Astrocyte of the spinal cord (primary cell): ENCODE results near the gene LCMT2.
"Not testable (repeated sequence)": the region's sequence is repeated elsewhere in the genome, so short reads cannot be mapped to it uniquely, and the experiment has no call there.

Source experiments
- DNase-seq: peaks from one replicate; pipeline ENCODE4 v3.0.0; 2011; ENCODE audit warnings: low read depth, low spot score
- H3K4me3 ChIP-seq: 2 replicates; pipeline ENCODE4 v1.5.1; 2011; ENCODE audit warnings: low read depth, mild to moderate bottlenecking, low read length, moderate library complexity
- in situ Hi-C: cut with HindIII; loops from 2 replicates; pipeline ENCODE4 v1.10.0; 2017; ENCODE audit warnings: low sequenced_read_pairs
- TF ChIP-seq, protein P1 (sequence below): IDR thresholded peaks from 2 replicates; pipeline ENCODE4 v1.5.1; 2012; ENCODE audit warnings: low read depth, mild to moderate bottlenecking, low read length, inconsistent platforms

The LCMT2 gene

DNA sequence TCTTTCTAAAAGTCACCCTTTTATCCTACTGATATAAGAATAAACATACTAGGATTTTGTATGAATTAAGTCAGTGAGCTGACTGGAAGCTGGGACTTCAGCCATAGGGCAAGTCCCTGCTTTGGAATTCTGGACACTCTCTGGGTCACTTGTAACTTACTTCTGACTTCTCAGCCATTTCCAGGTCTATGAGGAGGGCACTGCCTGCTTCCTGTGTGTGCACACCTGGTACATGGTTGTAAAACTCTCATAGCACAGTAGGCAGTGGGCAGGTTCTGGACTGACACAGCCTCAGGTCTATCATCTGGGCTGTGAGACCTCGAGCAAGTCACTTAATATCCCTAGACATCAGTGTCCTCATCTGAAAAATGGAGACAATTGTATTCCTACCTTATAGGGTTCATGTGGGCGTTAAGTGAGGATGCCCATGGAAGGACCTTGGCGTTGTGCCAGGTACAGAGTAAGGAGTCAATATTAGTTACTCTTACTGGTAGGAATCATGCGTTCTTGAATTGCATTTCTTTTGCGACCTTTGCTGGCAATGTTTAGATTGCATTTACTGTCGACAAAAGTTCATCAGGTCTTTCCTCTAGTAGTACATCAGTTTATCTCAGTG is 36.2 kb downstream of the LCMT2 start:
- TF ChIP-seq, protein P1, sequence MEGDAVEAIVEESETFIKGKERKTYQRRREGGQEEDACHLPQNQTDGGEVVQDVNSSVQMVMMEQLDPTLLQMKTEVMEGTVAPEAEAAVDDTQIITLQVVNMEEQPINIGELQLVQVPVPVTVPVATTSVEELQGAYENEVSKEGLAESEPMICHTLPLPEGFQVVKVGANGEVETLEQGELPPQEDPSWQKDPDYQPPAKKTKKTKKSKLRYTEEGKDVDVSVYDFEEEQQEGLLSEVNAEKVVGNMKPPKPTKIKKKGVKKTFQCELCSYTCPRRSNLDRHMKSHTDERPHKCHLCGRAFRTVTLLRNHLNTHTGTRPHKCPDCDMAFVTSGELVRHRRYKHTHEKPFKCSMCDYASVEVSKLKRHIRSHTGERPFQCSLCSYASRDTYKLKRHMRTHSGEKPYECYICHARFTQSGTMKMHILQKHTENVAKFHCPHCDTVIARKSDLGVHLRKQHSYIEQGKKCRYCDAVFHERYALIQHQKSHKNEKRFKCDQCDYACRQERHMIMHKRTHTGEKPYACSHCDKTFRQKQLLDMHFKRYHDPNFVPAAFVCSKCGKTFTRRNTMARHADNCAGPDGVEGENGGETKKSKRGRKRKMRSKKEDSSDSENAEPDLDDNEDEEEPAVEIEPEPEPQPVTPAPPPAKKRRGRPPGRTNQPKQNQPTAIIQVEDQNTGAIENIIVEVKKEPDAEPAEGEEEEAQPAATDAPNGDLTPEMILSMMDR, result no peak
- no peak overlapping the region for H3K4me3 ChIP-seq
- in situ Hi-C loops, result no loop called here
- no peak for DNase-seq

DNA sequence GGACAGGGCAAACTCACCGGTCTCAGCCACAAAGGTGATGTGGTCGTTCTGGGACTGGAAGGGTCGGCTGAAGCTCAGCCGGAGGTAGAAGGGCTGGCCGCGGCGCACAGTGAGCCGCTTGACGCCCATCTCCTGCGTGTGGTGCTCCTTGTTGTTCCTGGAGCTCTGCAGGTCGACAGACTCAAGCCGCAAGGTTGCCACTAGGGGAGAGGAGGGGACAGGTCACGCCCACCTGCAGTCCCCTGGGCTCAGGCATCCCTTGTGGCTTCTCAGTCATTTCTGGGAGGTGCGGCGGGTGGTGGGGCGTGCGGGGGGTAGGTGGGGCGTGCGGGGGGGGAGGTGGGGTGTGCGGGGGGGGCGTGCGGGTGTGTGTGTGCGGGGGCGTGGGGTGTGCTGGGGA is 36.9 kb downstream of the LCMT2 start:
- in situ Hi-C loops, result no loop called here
- TF ChIP-seq, protein P1, result no peak
- no peak for DNase-seq
- no peak overlapping the region for H3K4me3 ChIP-seq

DNA sequence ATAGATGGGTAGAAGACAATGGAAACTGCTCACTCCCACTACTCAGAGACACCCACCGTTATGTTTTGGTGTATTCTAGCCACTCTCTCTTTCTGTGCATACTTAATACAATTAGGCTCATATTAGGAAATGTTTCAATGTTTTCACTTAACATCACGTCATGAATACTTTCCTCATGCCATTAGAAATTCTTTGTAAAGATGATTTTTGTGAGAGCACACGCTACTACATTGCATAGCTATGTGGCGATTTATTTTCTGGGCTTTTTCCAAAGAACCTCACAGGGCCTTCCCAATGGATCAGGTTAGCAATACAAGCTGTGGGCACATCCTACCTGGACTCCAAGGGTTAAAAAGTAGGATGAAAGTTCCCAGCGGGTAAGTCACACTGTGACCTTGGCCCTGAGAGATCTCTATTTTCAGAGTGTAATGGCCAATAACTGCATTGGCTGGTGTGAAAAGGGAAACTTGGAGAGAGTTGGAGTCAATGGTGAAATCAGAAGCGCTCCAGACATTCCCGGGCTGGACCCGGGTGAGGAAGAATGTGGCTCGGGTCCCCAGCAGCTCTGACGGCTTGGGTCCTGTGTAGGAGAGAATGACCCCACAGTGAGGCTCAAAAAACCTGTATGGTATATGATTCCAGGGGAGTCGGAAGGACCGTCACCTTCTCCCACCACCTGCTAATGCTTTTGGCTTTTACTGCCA is 37.8 kb downstream of the LCMT2 start:
- in situ Hi-C loops, result no loop called here
- DNase-seq, result no peak
- TF ChIP-seq, protein P1, result no peak
- no peak overlapping the region for H3K4me3 ChIP-seq

DNA sequence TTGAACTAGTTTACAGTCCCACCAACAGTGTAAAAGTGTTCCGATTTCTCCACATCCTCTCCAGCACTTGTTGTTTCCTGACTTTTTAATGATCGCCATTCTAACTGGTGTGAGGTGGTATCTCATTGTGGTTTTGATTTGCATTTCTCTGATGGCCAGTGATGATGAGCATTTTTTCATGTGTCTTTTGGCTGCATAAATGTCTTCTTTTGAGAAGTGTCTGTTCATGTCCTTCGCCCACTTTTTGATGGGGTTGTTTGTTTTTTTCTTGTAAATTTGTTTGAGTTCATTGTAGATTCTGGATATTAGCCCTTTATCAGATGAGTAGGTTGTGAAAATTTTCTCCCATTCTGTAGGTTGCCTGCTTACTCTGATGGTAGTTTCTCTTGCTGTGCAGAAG is 40.7 kb downstream of the LCMT2 start:
- H3K4me3 ChIP-seq, DNase-seq, in situ Hi-C loops: not testable (repeated sequence)

DNA sequence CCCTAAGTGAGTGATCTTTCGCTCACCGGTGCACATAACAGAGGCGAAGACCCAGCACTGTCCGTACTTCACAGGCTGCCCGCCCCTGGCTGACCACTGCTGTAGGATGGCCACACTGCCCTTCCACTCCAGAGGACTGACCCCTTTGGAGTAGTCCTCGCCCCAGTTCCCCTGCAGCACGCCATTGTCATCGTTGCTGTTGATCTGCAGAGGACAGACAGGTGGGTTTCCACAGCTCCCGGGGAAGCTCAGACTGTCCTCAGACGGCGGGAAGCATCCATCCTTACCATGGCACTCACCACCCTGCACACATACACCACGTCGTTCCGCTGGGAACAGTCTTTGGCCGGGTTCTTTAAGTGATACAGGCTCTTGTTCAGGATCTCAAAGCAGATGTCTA is 43.1 kb downstream of the LCMT2 start:
- no peak for DNase-seq
- TF ChIP-seq, protein P1, result no peak
- in situ Hi-C loops, result no loop called here
- H3K4me3 ChIP-seq, result no peak overlapping the region

DNA sequence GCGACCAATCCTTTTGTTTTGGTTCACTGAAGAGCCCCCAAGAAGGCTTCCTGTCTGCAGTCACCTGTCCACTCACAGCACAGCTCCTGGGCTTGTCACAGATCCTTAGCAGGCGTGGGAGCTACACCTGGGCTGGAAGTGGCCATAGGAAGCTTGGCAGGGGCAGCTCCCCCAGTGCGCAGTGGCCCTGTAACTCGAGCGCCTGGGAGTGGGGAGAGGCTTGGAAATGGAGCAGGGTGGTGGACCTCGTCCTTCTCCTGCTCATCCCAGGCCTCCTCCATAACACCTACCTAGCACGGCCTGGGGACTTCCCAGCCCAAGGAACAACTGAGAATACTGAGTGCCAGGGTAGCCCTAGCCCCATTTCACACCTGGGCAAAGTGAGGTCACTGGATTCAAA is 44.3 kb downstream of the LCMT2 start:
- no peak for DNase-seq
- TF ChIP-seq, protein P1, result no peak
- no peak overlapping the region for H3K4me3 ChIP-seq
- in situ Hi-C loops, result no loop called here

DNA sequence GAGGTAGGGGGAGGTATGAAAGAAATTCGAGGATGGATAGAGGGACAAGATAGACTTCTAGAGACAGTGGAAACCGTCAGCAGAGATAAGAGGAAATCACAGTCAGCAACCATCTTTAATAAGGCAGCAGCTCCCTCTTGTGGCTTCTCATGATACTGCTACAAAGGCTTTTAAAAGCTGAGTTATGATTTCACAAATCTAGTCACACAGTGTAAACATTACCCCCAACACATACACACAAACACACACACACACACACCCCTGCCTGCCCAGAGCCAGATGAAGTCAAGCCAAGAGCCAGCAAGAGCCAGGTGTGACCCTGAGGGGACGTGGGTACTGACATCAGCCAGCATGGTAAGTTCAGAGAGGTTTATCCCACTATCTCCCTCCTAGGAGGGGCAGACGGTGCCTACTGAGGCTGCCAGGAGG is 44.8 kb downstream of the LCMT2 start:
- in situ Hi-C loops, result no loop called here

More for the DNA sequence above, 44.8 kb downstream of the LCMT2 start:
- no peak overlapping the region for H3K4me3 ChIP-seq
- TF ChIP-seq, protein P1, result peak; percentile 77
- DNase-seq, result peak; percentile 57
